ENCODE data around the gene RNF4.

DNA sequence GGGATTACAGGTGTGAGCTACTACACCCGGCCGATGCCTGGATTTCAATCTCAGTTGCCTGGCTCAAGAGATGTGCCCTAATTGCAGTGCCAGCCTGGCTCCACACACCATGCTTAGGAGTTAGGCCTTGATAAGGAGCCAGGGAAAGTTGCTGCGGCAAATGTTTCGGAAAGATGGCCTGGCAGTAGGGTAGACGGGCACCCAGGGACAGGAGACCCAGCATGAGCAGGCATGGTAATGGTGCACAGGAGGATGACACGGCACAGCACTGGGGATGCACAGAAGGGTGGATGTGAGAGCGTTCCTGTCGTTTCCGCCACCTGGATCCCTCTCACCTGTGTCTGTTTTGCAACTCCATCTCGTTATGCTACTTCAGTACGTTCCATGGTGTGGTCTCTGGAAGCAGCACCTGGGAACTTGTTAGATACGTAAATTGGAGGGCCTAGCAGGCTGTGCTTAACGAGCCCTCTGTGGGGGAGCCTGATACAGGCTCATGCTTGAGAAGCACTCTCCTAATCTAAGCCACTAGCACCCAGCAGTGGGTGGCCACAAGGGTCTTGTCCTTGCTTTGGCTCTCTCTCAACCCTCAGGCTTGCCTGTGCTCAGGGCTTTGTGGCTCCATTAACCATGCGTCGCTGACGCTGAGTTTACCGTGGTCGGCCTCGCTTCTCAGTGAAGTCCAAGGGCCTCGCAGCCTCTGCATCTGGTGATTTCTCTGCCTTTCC, 20.3 kb downstream of the RNF4 start:
- TF ChIP-seq CTCF (IDR thresholded peaks at IDR 0.05) (no peak), EP300 (IDR thresholded peaks at IDR 0.05) (no peak), POLR2A (IDR thresholded peaks at IDR 0.05) (no peak)
